Nephron (organoid): ENCODE results near the gene NPHS1.

Experiments used
- H3K27ac Mint-ChIP-seq, 3 experiments: 2 replicates each; pipeline ENCODE4 v1.8.0; 2020; ENCODE audit warnings: mixed read lengths in 3 of 3, mild to moderate bottlenecking in 2 of 3, moderate library complexity in 1 of 3
- H3K27me3 Mint-ChIP-seq: 2 replicates; pipeline ENCODE4 v1.8.0; 2021; ENCODE audit warnings: low read depth, mild to moderate bottlenecking, moderate library complexity, mixed read lengths
- H3K36me3 Mint-ChIP-seq: 2 replicates; pipeline ENCODE4 v1.8.0; 2020; ENCODE audit warnings: low read depth, mixed read lengths
- H3K4me1 Mint-ChIP-seq: 2 replicates; pipeline ENCODE4 v1.8.0; 2020; ENCODE audit warnings: mixed read lengths
- H3K4me3 Mint-ChIP-seq, 3 experiments: 2 replicates each; pipeline ENCODE4 v1.8.0; 2020; ENCODE audit warnings: mild to moderate bottlenecking in 3 of 3, mixed read lengths in 3 of 3, moderate library complexity in 2 of 3
- H3K9me3 Mint-ChIP-seq: 2 replicates; pipeline ENCODE4 v1.8.0; 2020; ENCODE audit warnings: mixed read lengths
- TF ChIP-seq, protein P1 (sequence below), 3 experiments: fragments of 200-600 bp; sonication (generic); IDR thresholded peaks; one replicate each; pipeline ENCODE4 v1.5.0; 2021; ENCODE audit warnings: antibody characterized with exemption in 3 of 3; ENCODE audit not compliant: unreplicated experiment in 3 of 3

Gene NPHS1

DNA sequence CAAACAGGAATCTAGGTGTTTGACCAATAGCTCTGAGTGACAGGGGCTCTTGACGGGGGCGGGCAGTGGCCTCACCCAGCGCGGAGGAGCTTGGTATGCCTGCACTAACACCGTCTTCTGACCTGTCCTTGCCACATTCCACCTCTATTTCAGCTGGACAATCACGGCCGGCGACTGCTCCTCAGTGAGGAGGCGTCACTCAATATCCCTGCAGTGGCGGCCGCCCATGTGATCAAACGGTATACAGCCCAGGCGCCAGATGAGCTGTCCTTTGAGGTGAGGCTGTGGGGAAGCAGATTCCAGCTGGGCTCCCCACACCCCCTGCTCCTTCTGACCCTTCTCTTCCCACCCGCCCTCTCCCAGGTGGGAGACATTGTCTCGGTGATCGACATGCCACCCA lies 72.2 kb downstream of the NPHS1 start:
- no peak overlapping the region for H3K27ac Mint-ChIP-seq
- no peak overlapping the region for H3K4me3 Mint-ChIP-seq
- H3K9me3 Mint-ChIP-seq, result no peaks in the 10 kb centered on the region
- TF ChIP-seq, protein P1, sequence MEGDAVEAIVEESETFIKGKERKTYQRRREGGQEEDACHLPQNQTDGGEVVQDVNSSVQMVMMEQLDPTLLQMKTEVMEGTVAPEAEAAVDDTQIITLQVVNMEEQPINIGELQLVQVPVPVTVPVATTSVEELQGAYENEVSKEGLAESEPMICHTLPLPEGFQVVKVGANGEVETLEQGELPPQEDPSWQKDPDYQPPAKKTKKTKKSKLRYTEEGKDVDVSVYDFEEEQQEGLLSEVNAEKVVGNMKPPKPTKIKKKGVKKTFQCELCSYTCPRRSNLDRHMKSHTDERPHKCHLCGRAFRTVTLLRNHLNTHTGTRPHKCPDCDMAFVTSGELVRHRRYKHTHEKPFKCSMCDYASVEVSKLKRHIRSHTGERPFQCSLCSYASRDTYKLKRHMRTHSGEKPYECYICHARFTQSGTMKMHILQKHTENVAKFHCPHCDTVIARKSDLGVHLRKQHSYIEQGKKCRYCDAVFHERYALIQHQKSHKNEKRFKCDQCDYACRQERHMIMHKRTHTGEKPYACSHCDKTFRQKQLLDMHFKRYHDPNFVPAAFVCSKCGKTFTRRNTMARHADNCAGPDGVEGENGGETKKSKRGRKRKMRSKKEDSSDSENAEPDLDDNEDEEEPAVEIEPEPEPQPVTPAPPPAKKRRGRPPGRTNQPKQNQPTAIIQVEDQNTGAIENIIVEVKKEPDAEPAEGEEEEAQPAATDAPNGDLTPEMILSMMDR (IDR thresholded peaks at IDR 0.05; ENCODE audit: unreplicated experiment in 3 of 3), result no peak
- H3K36me3 Mint-ChIP-seq, result peaks cover 30% of the 10 kb centered on the region
- peaks cover 6% of the 10 kb centered on the region for H3K27me3 Mint-ChIP-seq
- peaks cover 18% of the 10 kb centered on the region for H3K4me1 Mint-ChIP-seq

DNA sequence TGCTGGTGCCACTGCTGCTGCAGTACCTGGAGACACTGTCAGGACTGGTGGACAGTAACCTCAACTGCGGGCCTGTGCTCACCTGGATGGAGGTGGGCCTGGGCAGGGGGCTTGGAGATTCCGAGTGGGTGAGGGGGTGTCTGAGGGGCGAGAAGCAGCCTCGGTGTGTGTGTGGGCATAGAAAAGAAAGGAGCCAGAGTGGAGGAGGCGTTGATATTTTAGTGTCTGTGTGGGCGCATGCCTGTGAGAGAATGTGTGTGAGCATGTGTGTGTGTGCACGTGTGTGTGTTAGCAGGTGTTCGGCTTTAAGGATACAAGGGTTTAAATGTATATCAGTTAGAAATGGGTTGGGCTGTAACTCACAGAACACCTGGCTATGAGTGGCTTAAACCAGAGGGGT lies 73.3 kb downstream of the NPHS1 start:
- H3K4me3 Mint-ChIP-seq, result peak overlapping the region in 2 of 3 experiments; percentile 1 to 26
- peaks cover 6% of the 10 kb centered on the region for H3K27me3 Mint-ChIP-seq
- TF ChIP-seq, protein P1 (IDR thresholded peaks at IDR 0.05; ENCODE audit: unreplicated experiment in 3 of 3), result no peak
- H3K36me3 Mint-ChIP-seq, result peaks cover 30% of the 10 kb centered on the region
- H3K4me1 Mint-ChIP-seq, result peaks cover 27% of the 10 kb centered on the region
- H3K27ac Mint-ChIP-seq, result no peak overlapping the region
- H3K9me3 Mint-ChIP-seq, result no peaks in the 10 kb centered on the region

DNA sequence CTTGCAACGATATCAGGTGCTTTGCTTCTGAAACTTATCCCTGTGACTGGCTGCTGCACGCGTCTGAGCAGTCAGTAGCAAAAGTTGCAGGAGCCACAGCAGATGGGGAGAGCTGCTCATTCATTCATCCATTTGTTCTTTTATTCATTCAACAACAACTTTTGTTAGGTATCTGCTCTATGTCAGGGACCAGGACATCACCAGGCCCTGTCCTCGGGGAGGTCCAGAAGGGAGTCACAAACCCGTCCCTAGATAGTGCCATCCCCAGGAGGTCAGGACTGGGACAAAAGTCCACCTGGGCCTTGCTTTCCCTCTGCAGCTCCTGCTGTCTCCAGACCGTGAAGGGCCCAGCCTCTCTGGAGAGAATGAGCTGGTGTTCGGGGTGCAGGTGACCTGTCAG lies 74.3 kb downstream of the NPHS1 start:
- Mint-ChIP-seq H3K36me3 (peaks cover 24% of the 10 kb centered on the region), H3K27ac (peak overlapping the region in 1 of 3 experiments; percentile 48), H3K4me3 (peak overlapping the region; percentile 78 to 90 (median 89)), H3K4me1 (peaks cover 27% of the 10 kb centered on the region), H3K9me3 (no peaks in the 10 kb centered on the region), H3K27me3 (peaks cover 2% of the 10 kb centered on the region)
- TF ChIP-seq, protein P1 (IDR thresholded peaks at IDR 0.05; ENCODE audit: unreplicated experiment in 3 of 3), result no peak

DNA sequence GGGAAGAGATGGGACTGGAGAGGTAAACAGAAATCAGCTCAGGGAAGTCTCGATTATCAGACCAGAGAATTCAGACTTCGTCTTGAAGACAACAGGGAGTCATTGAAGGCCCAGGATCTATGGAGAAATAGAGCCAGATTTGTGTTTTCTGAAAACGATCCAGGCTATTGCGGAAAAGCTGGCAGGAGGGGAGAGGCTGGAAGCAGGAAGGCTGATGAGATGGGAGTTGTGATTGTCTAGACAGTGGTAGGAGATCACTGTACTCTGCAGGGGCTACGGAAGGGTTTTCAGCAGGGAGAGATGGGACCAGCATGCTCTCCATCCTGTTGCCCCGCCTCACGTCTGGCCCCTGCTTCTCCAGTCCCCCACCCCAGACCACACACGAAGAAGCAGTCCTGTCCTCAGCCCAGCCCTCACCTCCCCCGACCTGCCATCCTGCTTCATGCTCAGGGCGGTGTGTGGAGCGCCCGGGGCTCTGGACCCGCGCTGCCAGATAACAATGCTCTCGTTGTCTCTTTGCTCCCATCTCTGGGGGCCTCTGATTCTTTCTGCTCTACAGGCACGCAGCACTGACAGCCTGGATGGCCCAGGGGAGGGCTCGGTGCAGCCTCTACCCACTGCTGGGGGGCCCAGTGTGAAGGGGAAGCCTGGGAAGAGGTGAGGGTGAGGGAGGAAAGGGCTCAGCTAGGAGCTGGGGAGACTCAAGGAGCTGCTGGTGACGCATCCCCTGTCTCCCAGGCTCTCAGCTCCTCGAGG lies 75.0 kb downstream of the NPHS1 start:
- Mint-ChIP-seq H3K36me3 (peaks cover 19% of the 10 kb centered on the region), H3K27ac (peak overlapping the region; percentile 20 to 48 (median 28)), H3K27me3 (no peaks in the 10 kb centered on the region), H3K4me3 (peak overlapping the region; percentile 78 to 90 (median 89)), H3K9me3 (no peaks in the 10 kb centered on the region), H3K4me1 (peaks cover 27% of the 10 kb centered on the region)
- TF ChIP-seq, protein P1 (IDR thresholded peaks at IDR 0.05; ENCODE audit: unreplicated experiment in 3 of 3), result no peak

DNA sequence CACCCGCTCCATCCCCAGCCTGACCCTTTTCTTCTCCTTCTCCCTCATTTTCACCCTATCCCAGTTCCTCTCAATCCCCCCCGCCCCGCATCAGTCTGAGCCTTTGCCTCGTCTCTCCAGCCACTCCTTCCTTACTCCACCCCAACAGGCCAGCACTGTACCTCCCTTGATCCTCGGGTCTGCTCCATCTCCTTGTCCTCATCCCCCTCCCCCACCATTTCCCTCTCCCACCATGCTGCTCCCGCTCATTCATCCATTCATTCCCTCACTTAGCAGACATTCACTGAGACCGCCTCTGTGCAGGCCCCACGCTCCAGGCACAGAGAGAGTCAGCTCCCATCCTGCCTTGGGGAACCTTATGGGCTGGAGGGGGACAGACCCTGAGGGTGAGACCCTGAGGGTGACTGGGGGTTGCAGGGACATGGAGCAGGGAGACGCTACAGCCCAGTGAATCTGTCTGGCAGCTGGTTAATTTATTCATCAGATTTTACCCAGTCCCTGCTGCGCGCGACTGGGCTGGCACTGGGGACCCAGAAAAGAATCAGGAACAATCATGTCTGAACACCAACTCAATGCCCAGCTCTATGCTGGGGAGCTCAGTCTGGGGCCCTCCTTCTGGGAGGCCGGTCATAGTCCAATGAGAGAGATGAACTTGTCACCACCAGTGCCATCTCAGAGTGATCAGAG lies 76.1 kb downstream of the NPHS1 start:
- H3K9me3 Mint-ChIP-seq, result no peaks in the 10 kb centered on the region
- H3K36me3 Mint-ChIP-seq, result peaks cover 13% of the 10 kb centered on the region
- H3K27ac Mint-ChIP-seq, result peak overlapping the region; percentile 43 to 62 (median 48)
- peak overlapping the region; percentile 78 to 90 (median 89) for H3K4me3 Mint-ChIP-seq
- TF ChIP-seq, protein P1 (IDR thresholded peaks at IDR 0.05; ENCODE audit: unreplicated experiment in 3 of 3), result no peak
- peaks cover 27% of the 10 kb centered on the region for H3K4me1 Mint-ChIP-seq
- no peaks in the 10 kb centered on the region for H3K27me3 Mint-ChIP-seq
